Spleen (tissue), 11 donors: ENCODE results near the gene PLCB4. TPM values are rescaled to one million over a fixed set of nuclear protein-coding genes. Genes with fewer than 3 reads are reported as not detected.
"Not testable (repeated sequence)": the region's sequence is repeated elsewhere in the genome, so short reads cannot be mapped to it uniquely, and the experiment has no call there.

Experiments used
- DNase-seq: peaks from one replicate; pipeline ENCODE4 v3.0.0-alpha.2; 2020
- H3K27ac ChIP-seq, 8 donors: fragments of 200-600 bp; sonication (generic) in 7 of 8; 1 replicate in 4 of 8; 2 replicates in 4 of 8; pipeline versions ENCODE4 v1.5.0 to v1.8.0; 2016 to 2021; ENCODE audit warnings: inconsistent platforms in 4 of 8, mild to moderate bottlenecking in 4 of 8, moderate library complexity in 1 of 8
- H3K27me3 ChIP-seq, 7 donors: fragments of 200-600 bp; sonication (generic) in 6 of 7; replicated peaks in 1 of 7; 1 replicate in 4 of 7; 2 replicates in 3 of 7; pipeline versions ENCODE4 v1.5.0 to v1.8.0; 2016 to 2021; ENCODE audit warnings: inconsistent platforms in 3 of 7, mild to moderate bottlenecking in 1 of 7
- H3K36me3 ChIP-seq, 6 donors: fragments of 200-600 bp; sonication (generic) in 5 of 6; 1 replicate in 4 of 6; 2 replicates in 2 of 6; pipeline versions ENCODE4 v1.5.0 to v1.8.0; 2016 to 2021; ENCODE audit warnings: inconsistent platforms in 2 of 6
- H3K4me1 ChIP-seq, 6 donors: fragments of 200-600 bp; sonication (generic) in 5 of 6; 1 replicate in 3 of 6; 2 replicates in 3 of 6; pipeline versions ENCODE4 v1.5.0 to v1.8.0; 2016 to 2021; ENCODE audit warnings: inconsistent platforms in 3 of 6
- H3K4me3 ChIP-seq, 8 donors: fragments of 200-600 bp; sonication (generic) in 7 of 8; 1 replicate in 4 of 8; 2 replicates in 4 of 8; pipeline versions ENCODE4 v1.5.0 to v1.8.0; 2016 to 2021; ENCODE audit warnings: inconsistent platforms in 4 of 8, mild to moderate bottlenecking in 4 of 8, moderate library complexity in 2 of 8
- H3K9me3 ChIP-seq, 8 donors: fragments of 200-600 bp; sonication (generic) in 7 of 8; 1 replicate in 4 of 8; 2 replicates in 4 of 8; pipeline versions ENCODE4 v1.5.0 to v1.8.0; 2016 to 2021; ENCODE audit warnings: inconsistent platforms in 4 of 8
- POLR2A ChIP-seq, 3 donors: fragments of 450-650 bp; IDR thresholded peaks; one replicate each; pipeline ENCODE4 v1.5.1; 2017; ENCODE audit warnings: antibody characterized with exemption in 3 of 3, mild to moderate bottlenecking in 1 of 3
- POLR2AphosphoS5 ChIP-seq, 3 donors: sonication (generic); formaldehyde crosslinking; IDR thresholded peaks; one replicate each; pipeline ENCODE4 v1.5.1; 2017; ENCODE audit warnings: antibody characterized with exemption in 3 of 3
- WGBS, 5 donors: extraction: QIAGEN DNeasy Blood & Tissue Kit in 3 of 5; methylation state at CpG; one replicate each; pipeline versions ENCODE4 v1.1.5 to v1.1.7; 2013 to 2018; 5-methylcytosine and 5-hydroxymethylcytosine counted together
- intact Hi-C: fragments of 100-400 bp; cut with DNase I; formaldehyde crosslinking; loops from one replicate; pipeline ENCODE4 v1.15.0; 2023; ENCODE audit warnings: low total_unique reads
- polyA plus RNA-seq, 3 donors: library from polyadenylated mRNA; stranded (reverse); fragments of 200-250 nt; gene quantifications; one replicate each; pipeline ENCODE4 v1.2.1, GENCODE V29; 2013
- total RNA-seq, 7 donors: library from RNA; depleted of rRNA in 3 of 7; stranded (reverse); fragments of >200 nt in 3 of 7; fragmentation: NEBNext Ultra II Directional in 4 of 7; extraction: Animal tissue kit (Norgen Biotek cat#: 25700) in 4 of 7; gene quantifications; one replicate each; pipeline versions ENCODE4 v1.1.0 to v1.2.1, GENCODE V29; 2016 to 2021
- TF ChIP-seq, protein P1 (sequence below), 11 experiments: fragments of 200-600 bp in 7 of 11; fragments of 450-650 bp in 4 of 11; sonication (generic) in 4 of 11; IDR thresholded peaks in 8 of 11; conservative IDR thresholded peaks in 3 of 11; 1 replicate in 7 of 11; 2 replicates in 4 of 11; pipeline versions ENCODE4 v1.4.0 to v1.8.0; 2016 to 2021; ENCODE audit warnings: antibody characterized with exemption in 11 of 11, inconsistent platforms in 4 of 11, mild to moderate bottlenecking in 1 of 11
- donor health status: healthy with polysubstance abuse.
- donor health status: DM: no; HTN: no; CAD: no; lungs with moderate emphysema.
- donor health status: DM: no; HTN: no; CAD: no.
- donor health status: Bipolar disorder and iron deficiency.
- donor health status: healthy.
- donor health status: DM: no; HTN: no; CAD: no.
- donor health status: DM: yes; HTN: yes; CAD: no.

Gene PLCB4
- total and polyA plus RNA-seq, 10 donors = 0.43 to 4.9 (median 1.6) TPM

DNA sequence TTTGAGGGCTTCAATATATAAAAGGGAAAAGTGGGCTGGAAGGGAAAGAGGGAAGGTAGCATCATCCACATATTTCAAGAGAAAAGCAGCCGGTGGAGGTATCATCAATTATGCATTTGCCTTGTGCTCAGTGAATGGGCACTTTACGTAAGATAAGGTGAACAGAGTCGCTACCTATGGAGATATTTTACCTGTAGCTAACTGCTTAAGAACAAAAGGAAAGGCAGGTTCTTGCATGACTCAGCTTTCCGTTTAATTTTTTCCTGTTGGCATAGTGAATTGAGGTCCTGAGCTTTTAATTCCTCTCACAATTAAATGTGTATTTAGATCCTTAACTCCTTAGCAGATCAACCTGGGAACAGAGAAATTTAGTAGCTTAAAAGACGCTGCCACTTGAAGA, 25.5 kb upstream of the PLCB4 start:
- intact Hi-C loops = no loop called here
- 81 to 89% (median 84%) methylated on average over 5 of the region's 5 CpGs for WGBS, 5 donors

DNA sequence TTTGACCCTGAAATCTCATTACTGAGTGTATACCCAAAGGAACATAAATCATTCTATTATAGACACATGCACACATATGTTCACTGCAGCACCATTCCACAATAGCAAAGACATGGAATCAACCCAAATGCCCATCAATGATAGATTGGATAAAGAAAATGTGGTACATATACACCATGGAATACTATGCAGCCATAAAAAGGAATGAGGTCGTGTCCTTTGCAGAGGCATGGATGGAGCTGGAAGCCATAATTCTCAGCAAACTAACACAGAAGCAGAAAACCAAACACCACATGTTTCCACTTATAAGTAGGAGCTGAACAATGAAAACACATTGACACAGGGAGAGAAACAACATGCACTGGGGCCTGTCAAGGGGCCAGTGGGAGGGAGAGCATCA, 21.0 kb upstream of the PLCB4 start:
- H3K4me1 ChIP-seq, H3K27me3 ChIP-seq, H3K36me3 ChIP-seq, DNase-seq, H3K4me3 ChIP-seq, H3K27ac ChIP-seq, intact Hi-C loops: not testable (repeated sequence)
- 71 to 87% (median 79%) methylated on average over 1 of the region's 1 CpG for WGBS, 5 donors
- H3K9me3 ChIP-seq = peaks cover 0 to 22% (median 5%) of the 10 kb centered on the region in 8 donors

More for the DNA sequence above, 25.5 kb upstream of the PLCB4 start:
- Histone ChIP-seq H3K4me1 (no peaks in the 10 kb centered on the region), H3K27ac (no peak overlapping the region), H3K27me3 (no peaks in the 10 kb centered on the region), H3K4me3 (no peak overlapping the region), H3K9me3 (peaks cover 0 to 6% (median 2%) of the 10 kb centered on the region in 8 donors), H3K36me3 (no peaks in the 10 kb centered on the region)
- DNase-seq = no peak
- TF ChIP-seq POLR2AphosphoS5 (IDR thresholded peaks at IDR 0.05) (no peak), POLR2A (IDR thresholded peaks at IDR 0.05) (no peak)
- TF ChIP-seq, protein P1, sequence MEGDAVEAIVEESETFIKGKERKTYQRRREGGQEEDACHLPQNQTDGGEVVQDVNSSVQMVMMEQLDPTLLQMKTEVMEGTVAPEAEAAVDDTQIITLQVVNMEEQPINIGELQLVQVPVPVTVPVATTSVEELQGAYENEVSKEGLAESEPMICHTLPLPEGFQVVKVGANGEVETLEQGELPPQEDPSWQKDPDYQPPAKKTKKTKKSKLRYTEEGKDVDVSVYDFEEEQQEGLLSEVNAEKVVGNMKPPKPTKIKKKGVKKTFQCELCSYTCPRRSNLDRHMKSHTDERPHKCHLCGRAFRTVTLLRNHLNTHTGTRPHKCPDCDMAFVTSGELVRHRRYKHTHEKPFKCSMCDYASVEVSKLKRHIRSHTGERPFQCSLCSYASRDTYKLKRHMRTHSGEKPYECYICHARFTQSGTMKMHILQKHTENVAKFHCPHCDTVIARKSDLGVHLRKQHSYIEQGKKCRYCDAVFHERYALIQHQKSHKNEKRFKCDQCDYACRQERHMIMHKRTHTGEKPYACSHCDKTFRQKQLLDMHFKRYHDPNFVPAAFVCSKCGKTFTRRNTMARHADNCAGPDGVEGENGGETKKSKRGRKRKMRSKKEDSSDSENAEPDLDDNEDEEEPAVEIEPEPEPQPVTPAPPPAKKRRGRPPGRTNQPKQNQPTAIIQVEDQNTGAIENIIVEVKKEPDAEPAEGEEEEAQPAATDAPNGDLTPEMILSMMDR (IDR thresholded peaks at IDR 0.05 in 8 of 11, conservative IDR thresholded peaks at IDR 0.05 in 3 of 11) = no peak

DNA sequence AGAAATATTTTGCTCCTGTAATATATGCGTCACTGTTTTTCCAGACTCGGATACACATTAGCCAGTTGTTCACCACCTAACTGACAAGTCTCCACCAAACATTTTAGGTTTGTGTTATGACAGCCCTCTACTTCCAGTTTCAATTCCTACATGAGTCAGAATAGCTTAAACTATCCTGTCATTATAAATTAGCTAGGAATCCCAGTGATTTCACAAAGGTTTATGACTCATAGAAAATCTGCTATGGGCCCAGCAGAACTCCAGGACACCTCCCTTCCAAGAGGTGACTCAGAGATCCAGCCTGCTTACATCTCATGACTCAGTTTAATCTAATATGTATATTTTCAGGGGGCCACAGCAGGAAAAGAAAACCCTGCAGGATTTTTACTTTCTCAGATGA, 17.4 kb upstream of the PLCB4 start:
- no peaks in the 10 kb centered on the region for H3K27me3 ChIP-seq
- H3K36me3 ChIP-seq = no peaks in the 10 kb centered on the region
- TF ChIP-seq, protein P1 (IDR thresholded peaks at IDR 0.05 in 8 of 11, conservative IDR thresholded peaks at IDR 0.05 in 3 of 11) = no peak
- no peak for TF ChIP-seq POLR2AphosphoS5 (IDR thresholded peaks at IDR 0.05)
- no peak for TF ChIP-seq POLR2A (IDR thresholded peaks at IDR 0.05)
- H3K27ac ChIP-seq = no peak overlapping the region
- no peaks in the 10 kb centered on the region for H3K4me1 ChIP-seq
- H3K4me3 ChIP-seq = no peak overlapping the region
- intact Hi-C loops = no loop called here
- WGBS, 5 donors = 87 to 95% (median 93%) methylated on average over 2 of the region's 2 CpGs
- peaks cover 0 to 22% (median 5%) of the 10 kb centered on the region in 8 donors for H3K9me3 ChIP-seq
- DNase-seq = no peak

DNA sequence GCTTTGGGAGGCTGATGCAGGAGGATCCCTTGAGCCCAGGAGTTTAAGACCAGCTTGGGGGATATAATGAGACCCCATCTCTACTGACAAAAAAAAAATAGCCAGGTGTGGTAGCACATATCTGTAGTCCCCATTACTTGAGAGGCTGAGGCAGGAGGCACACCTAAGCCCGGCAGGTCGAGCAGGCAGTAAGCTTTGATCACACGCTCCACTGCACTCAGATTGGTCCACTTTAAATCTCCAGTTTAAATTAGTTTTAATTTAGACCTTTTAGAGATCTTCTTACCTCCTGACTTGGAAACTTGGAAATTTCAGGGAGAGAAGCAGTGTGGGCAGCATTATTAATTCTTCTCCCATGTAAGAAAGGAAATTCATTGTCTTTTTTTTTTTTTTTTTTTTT, 16.8 kb upstream of the PLCB4 start:
- Histone ChIP-seq H3K4me3 (no peak overlapping the region), H3K4me1 (no peaks in the 10 kb centered on the region), H3K27ac (no peak overlapping the region), H3K9me3 (peaks cover 0 to 22% (median 5%) of the 10 kb centered on the region in 8 donors), H3K27me3 (no peaks in the 10 kb centered on the region), H3K36me3 (no peaks in the 10 kb centered on the region)
- DNase-seq = no peak
- WGBS, 5 donors = 87 to 100% (median 94%) methylated on average over 3 of the region's 3 CpGs
- intact Hi-C loops = no loop called here
- TF ChIP-seq, protein P1 (IDR thresholded peaks at IDR 0.05 in 8 of 11, conservative IDR thresholded peaks at IDR 0.05 in 3 of 11) = no peak
- no peak for TF ChIP-seq POLR2A (IDR thresholded peaks at IDR 0.05)
- no peak for TF ChIP-seq POLR2AphosphoS5 (IDR thresholded peaks at IDR 0.05)

DNA sequence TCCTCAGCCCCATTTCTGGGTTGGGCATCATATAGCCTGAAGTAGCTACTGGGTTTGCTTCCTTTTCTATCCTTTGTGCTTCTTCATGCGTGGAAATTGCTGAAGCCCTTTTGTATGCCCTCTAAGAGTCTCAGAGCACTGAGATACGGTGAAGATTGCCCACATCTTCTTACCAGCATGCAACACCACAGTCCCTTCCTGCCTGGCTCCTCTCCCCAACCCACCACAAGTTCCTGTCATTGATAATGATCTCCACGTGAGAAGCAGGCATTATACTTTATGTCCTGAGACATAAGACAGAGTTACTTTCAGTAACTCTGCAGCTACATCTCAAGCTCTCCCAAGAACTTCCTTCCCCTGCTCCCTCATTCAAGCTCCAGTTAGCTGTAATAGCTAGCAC, 15.8 kb upstream of the PLCB4 start:
- Histone ChIP-seq H3K4me3 (no peak overlapping the region), H3K27me3 (no peaks in the 10 kb centered on the region), H3K27ac (no peak overlapping the region), H3K4me1 (no peaks in the 10 kb centered on the region), H3K36me3 (no peaks in the 10 kb centered on the region), H3K9me3 (peaks cover 0 to 20% (median 2%) of the 10 kb centered on the region in 8 donors)
- no peak for DNase-seq
- 15 to 34% (median 26%) methylated on average over 3 of the region's 3 CpGs for WGBS, 5 donors
- TF ChIP-seq POLR2A (IDR thresholded peaks at IDR 0.05) (no peak), POLR2AphosphoS5 (IDR thresholded peaks at IDR 0.05) (no peak)
- TF ChIP-seq, protein P1 (IDR thresholded peaks at IDR 0.05 in 8 of 11, conservative IDR thresholded peaks at IDR 0.05 in 3 of 11) = no peak
- intact Hi-C loops = no loop called here
